Heart left ventricle (tissue), 16 donors: ENCODE measurements around the gene SLC25A1. TPM values are rescaled to one million over a fixed set of nuclear protein-coding genes. Genes with fewer than 3 reads are reported as not detected.

Experiments
- ATAC-seq, 4 donors: fragments of 200-7000 bp; cut with Tn5 transposase; one replicate each; pipeline ENCODE4 v1.9.1; 2020 to 2022; ENCODE audit warnings: moderate library complexity in 4 of 4, mild to moderate bottlenecking in 3 of 4, moderate number of reproducible peaks in 1 of 4
- DNase-seq, 5 donors: peaks; one replicate each; pipeline ENCODE4 v3.0.0-alpha.2; 2020
- H3K27ac ChIP-seq, 12 donors: fragments of 200-600 bp; sonication (generic) in 4 of 12; one replicate each; pipeline versions ENCODE4 v1.5.0 to v1.8.0; 2016 to 2022; ENCODE audit warnings: mild to moderate bottlenecking in 2 of 12
- H3K27me3 ChIP-seq, 9 donors: fragments of 200-600 bp; sonication (generic) in 2 of 9; one replicate each; pipeline versions ENCODE4 v1.5.1 to v1.8.0; 2016 to 2022; ENCODE audit warnings: mild to moderate bottlenecking in 3 of 9
- H3K36me3 ChIP-seq, 9 donors: fragments of 200-600 bp; sonication (generic) in 2 of 9; one replicate each; pipeline versions ENCODE4 v1.5.0 to v1.8.0; 2018 to 2022; ENCODE audit warnings: mild to moderate bottlenecking in 2 of 9
- H3K4me1 ChIP-seq, 12 donors: fragments of 200-600 bp; sonication (generic) in 4 of 12; one replicate each; pipeline versions ENCODE4 v1.5.0 to v1.8.0; 2016 to 2022; ENCODE audit warnings: mild to moderate bottlenecking in 3 of 12
- H3K4me3 ChIP-seq, 12 donors: fragments of 200-600 bp; sonication (generic) in 4 of 12; one replicate each; pipeline versions ENCODE4 v1.5.0 to v1.8.0; 2017 to 2022; ENCODE audit warnings: mild to moderate bottlenecking in 9 of 12, moderate library complexity in 4 of 12
- H3K9me3 ChIP-seq, 12 donors: fragments of 200-600 bp; sonication (generic) in 4 of 12; one replicate each; pipeline versions ENCODE4 v1.5.0 to v1.8.0; 2016 to 2022; ENCODE audit warnings: mild to moderate bottlenecking in 1 of 12
- CTCF ChIP-seq, 12 donors: fragments of 200-600 bp; sonication (generic) in 4 of 12; IDR thresholded peaks; one replicate each; pipeline versions ENCODE4 v1.5.0 to v1.8.0; 2018 to 2022; ENCODE audit warnings: antibody characterized with exemption in 12 of 12, mild to moderate bottlenecking in 5 of 12
- POLR2A ChIP-seq, 2 donors: fragments of 450-650 bp; IDR thresholded peaks; one replicate each; pipeline ENCODE4 v1.6.1; 2017; ENCODE audit warnings: antibody characterized with exemption in 2 of 2, mild to moderate bottlenecking in 2 of 2, moderate library complexity in 2 of 2
- WGBS, 4 donors: extraction: QIAGEN DNeasy Blood & Tissue Kit in 2 of 4; methylation state at CpG; one replicate each; pipeline versions ENCODE4 v1.1.5 to v1.1.7; 2013 to 2018; 5-methylcytosine and 5-hydroxymethylcytosine counted together
- intact Hi-C, 10 donors: fragments of 100-400 bp; cut with DNase I; formaldehyde crosslinking; loops; one replicate each; pipeline versions ENCODE4 v1.11.1 to v1.14.2; 2022
- polyA plus RNA-seq, 2 donors: library from polyadenylated mRNA; stranded (reverse); fragments of 200-250 nt; gene quantifications; one replicate each; pipeline ENCODE4 v1.2.3, GENCODE V29; 2013
- total RNA-seq, 9 donors: library from RNA; depleted of rRNA in 2 of 9; stranded (reverse); fragments of >200 nt in 2 of 9; fragmentation: NEBNext Ultra II Directional in 3 of 9; extraction: Animal tissue kit (Norgen Biotek cat#: 25700) in 3 of 9; gene quantifications; one replicate each; pipeline versions ENCODE4 v1.1.0 to v1.2.4, GENCODE V29; 2016 to 2023
- donor health status: ischemic (EF 13 %, LVEDD 7.1; RV severe dilation, severe dysfunction).
- donor health status: healthy with polysubstance abuse.
- donor health status: DM: no; HTN: yes; CAD: no.
- donor health status: DM: no; HTN: no; CAD: no.
- donor health status: ischemic (EF 25% LVEDD 6.9; RV normal size, moderate dysfunction).
- donor health status: ischemic (EF 25% LVEDD 5.7; RV mildly dilated, moderate dysfunction).
- donor health status: healthy.
- donor health status: DM: yes; HTN: yes; CAD: no.
- donor health status: ischemic (EF 35%, LVEDD 5.7; RV mildly dilated, moderate dysfunction).
- donor health status: nonischemic (EF 11% LVEDD 7.7; RV severe dilation, severe dysfunction).
- donor health status: DM: yes; HTN: yes; CAD: no.
- donor health status: PGD.
- donor health status: ischemic (EF 29% LVEDD 5.4; RV normal size, mild dysfunction).
- donor health status: nonischemic (EF 23%, LVEDD 6.1; RV moderate dilation, normal function).

The SLC25A1 gene
- total and polyA plus RNA-seq, 11 donors: 16.1 to 35.8 (median 28.4) TPM

- DNase-seq (no peak), ATAC-seq (no peak)
- Histone ChIP-seq H3K9me3 (no peaks in the 10 kb centered on the region), H3K36me3 (peaks cover 4 to 79% (median 75%) of the 10 kb centered on the region in 9 donors), H3K27ac (no peak overlapping the region), H3K4me3 (no peak overlapping the region), H3K4me1 (peaks cover 0 to 13% (median 9%) of the 10 kb centered on the region in 12 donors), H3K27me3 (no peaks in the 10 kb centered on the region)
- WGBS, 4 donors: 92 to 95% (median 94%) methylated on average over 4 to 5 of the region's 5 CpGs
- intact Hi-C loops: loop anchor here in 7 of 10 donors (5.0 to 10.0 kb wide), 7 partner anchors 37 to 495 kb away; partner anchors contain the start of genes CDC45 (in 2 of the 7), UFD1 (in 2 of the 7) and SLC25A1 (in 1 of the 7)
- no peak for TF ChIP-seq POLR2A (IDR thresholded peaks at IDR 0.05)
- no peak for TF ChIP-seq CTCF (IDR thresholded peaks at IDR 0.05)
Observed at GRCh38 chr22:19139974-19140373, 38.6 kb downstream of the SLC25A1 start.

- Histone ChIP-seq H3K4me1 (peaks cover 0 to 12% (median 7%) of the 10 kb centered on the region in 12 donors), H3K27ac (no peak overlapping the region), H3K27me3 (no peaks in the 10 kb centered on the region), H3K9me3 (no peaks in the 10 kb centered on the region), H3K36me3 (peaks cover 4 to 89% (median 85%) of the 10 kb centered on the region in 9 donors), H3K4me3 (no peak overlapping the region)
- TF ChIP-seq POLR2A (IDR thresholded peaks at IDR 0.05): no peak
- no peak for TF ChIP-seq CTCF (IDR thresholded peaks at IDR 0.05)
- 91 to 100% (median 95%) methylated on average over 1 to 9 of the region's 9 CpGs for WGBS, 4 donors
- ATAC-seq: no peak
- DNase-seq: no peak
- intact Hi-C loops: no loop called here
Observed at GRCh38 chr22:19139001-19139356, 39.6 kb downstream of the SLC25A1 start.

- intact Hi-C loops: no loop called here
- 88 to 94% (median 90%) methylated on average over 8 to 15 of the region's 15 CpGs for WGBS, 4 donors
- no peaks in the 10 kb centered on the region for H3K27me3 ChIP-seq
- H3K4me1 ChIP-seq: peaks cover 0 to 6% (median 2%) of the 10 kb centered on the region in 12 donors
- DNase-seq: no peak
- H3K4me3 ChIP-seq: no peak overlapping the region
- H3K9me3 ChIP-seq: no peaks in the 10 kb centered on the region
- peaks cover 4 to 95% (median 91%) of the 10 kb centered on the region in 9 donors for H3K36me3 ChIP-seq
- no peak overlapping the region for H3K27ac ChIP-seq
- TF ChIP-seq CTCF (IDR thresholded peaks at IDR 0.05) (no peak), POLR2A (IDR thresholded peaks at IDR 0.05) (no peak)
- no peak for ATAC-seq
Observed at GRCh38 chr22:19138217-19139000, 40.1 kb downstream of the SLC25A1 start.

- DNase-seq (no peak), ATAC-seq (no peak)
- Histone ChIP-seq H3K27ac (no peak overlapping the region), H3K4me3 (no peak overlapping the region), H3K9me3 (no peaks in the 10 kb centered on the region), H3K27me3 (no peaks in the 10 kb centered on the region), H3K4me1 (no peaks in the 10 kb centered on the region), H3K36me3 (peaks cover 4 to 99% (median 94%) of the 10 kb centered on the region in 9 donors)
- intact Hi-C loops: no loop called here
- TF ChIP-seq POLR2A (IDR thresholded peaks at IDR 0.05) (no peak), CTCF (IDR thresholded peaks at IDR 0.05) (no peak)
- 91 to 96% (median 93%) methylated on average over 9 to 11 of the region's 11 CpGs for WGBS, 4 donors
Observed at GRCh38 chr22:19137384-19138216, 40.9 kb downstream of the SLC25A1 start.
